Neuronal stem cell (in vitro differentiated cells): Measurements from ENCODE around the gene UBXN6.

ENCODE experiments used
- DNase-seq: peaks from one replicate; pipeline ENCODE4 v3.0.0-alpha.2; 2013; ENCODE audit warnings: low spot score
- H2AFZ ChIP-seq: one replicate; pipeline ENCODE4 v1.6.1; 2013; ENCODE audit warnings: mild to moderate bottlenecking, low read length, inconsistent platforms
- H2AK5ac ChIP-seq: 2 replicates; pipeline ENCODE4 v1.6.1; 2013; ENCODE audit warnings: low read depth, mild to moderate bottlenecking, inconsistent platforms, low read length, moderate library complexity, mixed read lengths
- H2BK120ac ChIP-seq: 2 replicates; pipeline ENCODE4 v1.6.1; 2013; ENCODE audit warnings: low read depth, mild to moderate bottlenecking, inconsistent platforms, low read length, moderate library complexity, mixed read lengths
- H2BK12ac ChIP-seq: one replicate; pipeline ENCODE4 v1.6.1; 2013; ENCODE audit warnings: low read length, inconsistent platforms
- H2BK15ac ChIP-seq: 2 replicates; pipeline ENCODE4 v1.6.1; 2013; ENCODE audit warnings: mild to moderate bottlenecking, low read length, inconsistent platforms, mixed read lengths
- H2BK5ac ChIP-seq: one replicate; pipeline ENCODE4 v1.6.1; 2013; ENCODE audit warnings: inconsistent platforms, mild to moderate bottlenecking, low read length, moderate library complexity
- H3K14ac ChIP-seq: one replicate; pipeline ENCODE4 v1.6.1; 2013; ENCODE audit warnings: low read length, inconsistent platforms
- H3K18ac ChIP-seq: 2 replicates; pipeline ENCODE4 v1.6.1; 2013; ENCODE audit warnings: low read length, inconsistent platforms
- H3K23ac ChIP-seq: 2 replicates; pipeline ENCODE4 v1.6.1; 2013; ENCODE audit warnings: low read depth, mild to moderate bottlenecking, mixed read lengths, low read length, inconsistent platforms; ENCODE audit not compliant: poor library complexity
- H3K27ac ChIP-seq: replicated peaks from 3 replicates; pipeline ENCODE4 v1.5.1; 2013; ENCODE audit warnings: low read length, inconsistent platforms
- H3K27me3 ChIP-seq, 3 experiments: 2 replicates each; pipeline ENCODE4 v1.6.1; 2013; ENCODE audit warnings: low read length in 3 of 3, mild to moderate bottlenecking in 2 of 3, inconsistent platforms in 1 of 3, low read depth in 1 of 3, mixed read lengths in 1 of 3, moderate library complexity in 1 of 3; ENCODE audit not compliant: control insufficient read depth in 3 of 3, insufficient read depth in 3 of 3
- H3K36me3 ChIP-seq, 2 donors: replicated peaks in 1 of 2; 2 replicates each; pipeline ENCODE4 v1.6.1; 2013; ENCODE audit warnings: low read length in 2 of 2; ENCODE audit not compliant: control insufficient read depth in 2 of 2, insufficient read depth in 2 of 2
- H3K4ac ChIP-seq: 2 replicates; pipeline ENCODE4 v1.6.1; 2013; ENCODE audit warnings: inconsistent platforms, mild to moderate bottlenecking, low read length, moderate library complexity
- H3K4me1 ChIP-seq, 2 donors: 1 replicate in 1 of 2; 2 replicates in 1 of 2; pipeline ENCODE4 v1.6.1; 2013; ENCODE audit warnings: low read length in 2 of 2, low read depth in 1 of 2; ENCODE audit not compliant: control insufficient read depth in 2 of 2, insufficient read depth in 1 of 2
- H3K4me2 ChIP-seq: one replicate; pipeline ENCODE4 v1.6.1; 2013; ENCODE audit warnings: mild to moderate bottlenecking, low read length, inconsistent platforms; ENCODE audit not compliant: insufficient read depth, poor library complexity, severe bottlenecking
- H3K4me3 ChIP-seq, 2 donors: 2 replicates each; pipeline ENCODE4 v1.5.1; 2013; ENCODE audit warnings: low read length in 2 of 2, mild to moderate bottlenecking in 2 of 2, inconsistent platforms in 1 of 2, moderate library complexity in 1 of 2
- H3K79me1 ChIP-seq: one replicate; pipeline ENCODE4 v1.6.1; 2013; ENCODE audit warnings: low read depth, mild to moderate bottlenecking, inconsistent platforms, low read length, moderate library complexity
- H3K9ac ChIP-seq: one replicate; pipeline ENCODE4 v1.6.1; 2013; ENCODE audit warnings: mild to moderate bottlenecking, low read depth, low read length, inconsistent platforms; ENCODE audit not compliant: poor library complexity
- H3K9me3 ChIP-seq, 2 donors: replicated peaks in 1 of 2; 2 replicates each; pipeline versions ENCODE3 to v1.6.1; 2013; ENCODE audit warnings: low read length in 2 of 2, mild to moderate bottlenecking in 2 of 2, inconsistent platforms in 1 of 2, low read depth in 1 of 2, mixed read lengths in 1 of 2, moderate library complexity in 1 of 2; ENCODE audit not compliant: control insufficient read depth in 2 of 2, insufficient read depth in 1 of 2
- H4K8ac ChIP-seq: one replicate; pipeline ENCODE4 v1.6.1; 2013; ENCODE audit warnings: low read depth, mild to moderate bottlenecking, inconsistent platforms, low read length, moderate library complexity
- H4K91ac ChIP-seq: one replicate; pipeline ENCODE4 v1.6.1; 2013; ENCODE audit warnings: low read length, low read depth, mild to moderate bottlenecking, inconsistent platforms; ENCODE audit not compliant: poor library complexity
- WGBS, 2 donors: extraction: QIAGEN DNeasy Blood & Tissue Kit; methylation state at CpG; one replicate each; pipeline ENCODE4 v1.1.7; 2013; ENCODE audit warnings: missing lambda C conversion rate in 2 of 2, mixed read lengths in 1 of 2; ENCODE audit not compliant: insufficient read length in 2 of 2, insufficient replicate concordance in 1 of 2; ENCODE audit errors: extremely low coverage in 2 of 2; 5-methylcytosine and 5-hydroxymethylcytosine counted together

UBXN6 gene

GRCh38 chr19:4449639-4450028 is 8.0 kb downstream of the UBXN6 start:
- Histone ChIP-seq H3K27me3 (no peaks in the 10 kb centered on the region), H3K4ac (no peak overlapping the region), H2BK5ac (no peak overlapping the region), H3K9me3 (no peaks in the 10 kb centered on the region), H3K9ac (no peak overlapping the region), H3K36me3 (peaks cover 36 to 89% of the 10 kb centered on the region in 2 donors), H3K18ac (no peak overlapping the region), H4K8ac (no peak overlapping the region), H2AK5ac (no peak overlapping the region), H3K4me2 (no peak overlapping the region), H3K79me1 (peaks cover 5% of the 10 kb centered on the region), H3K23ac (no peak overlapping the region), H2AFZ (no peak overlapping the region), H2BK12ac (no peak overlapping the region), H3K4me1 (peaks cover 0 to 2% of the 10 kb centered on the region in 2 donors), H3K4me3 (no peak overlapping the region), H2BK15ac (no peak overlapping the region), H4K91ac (no peak overlapping the region), H3K27ac (no peak overlapping the region), H3K14ac (no peak overlapping the region), H2BK120ac (no peak overlapping the region)
- no peak for DNase-seq
- WGBS, 2 donors, result no CpG with 5 or more reads among the region's 9 CpGs

GRCh38 chr19:4449022-4449638 is 8.5 kb downstream of the UBXN6 start:
- peak overlapping the region; percentile 75 for H2BK5ac ChIP-seq
- no peak overlapping the region for H2BK15ac ChIP-seq
- H3K9ac ChIP-seq, result no peak overlapping the region
- H4K91ac ChIP-seq, result no peak overlapping the region
- H3K36me3 ChIP-seq, result peaks cover 41 to 90% of the 10 kb centered on the region in 2 donors
- H3K9me3 ChIP-seq, result no peaks in the 10 kb centered on the region
- no peak overlapping the region for H2BK12ac ChIP-seq
- no peak overlapping the region for H3K4me2 ChIP-seq
- no peak overlapping the region for H2BK120ac ChIP-seq
- no peak overlapping the region for H3K27ac ChIP-seq
- H3K14ac ChIP-seq, result no peak overlapping the region
- H3K4me1 ChIP-seq, result peaks cover 0 to 2% of the 10 kb centered on the region in 2 donors
- H3K18ac ChIP-seq, result peak overlapping the region; percentile 8
- no peak overlapping the region for H3K4me3 ChIP-seq
- peaks cover 5% of the 10 kb centered on the region for H3K79me1 ChIP-seq
- no peak overlapping the region for H4K8ac ChIP-seq
- H2AK5ac ChIP-seq, result no peak overlapping the region
- no peak for DNase-seq
- peak overlapping the region; percentile 20 for H3K23ac ChIP-seq
- WGBS, 2 donors, result no CpG with 5 or more reads among the region's 24 CpGs
- H2AFZ ChIP-seq, result no peak overlapping the region
- H3K27me3 ChIP-seq, result no peaks in the 10 kb centered on the region
- H3K4ac ChIP-seq, result no peak overlapping the region

GRCh38 chr19:4448147-4448985 is 9.2 kb downstream of the UBXN6 start:
- H3K4me2 ChIP-seq, result no peak overlapping the region
- H3K36me3 ChIP-seq, result peaks cover 46 to 91% of the 10 kb centered on the region in 2 donors
- H3K27ac ChIP-seq, result no peak overlapping the region
- peaks cover 5% of the 10 kb centered on the region for H3K79me1 ChIP-seq
- H4K91ac ChIP-seq, result no peak overlapping the region
- no CpG with 5 or more reads among the region's 30 CpGs for WGBS, 2 donors
- no peak overlapping the region for H2AK5ac ChIP-seq
- H3K23ac ChIP-seq, result peak overlapping the region; percentile 80
- no peak overlapping the region for H3K4me3 ChIP-seq
- H3K4ac ChIP-seq, result no peak overlapping the region
- no peak overlapping the region for H3K18ac ChIP-seq
- no peak overlapping the region for H3K9ac ChIP-seq
- peak overlapping the region; percentile 72 for H4K8ac ChIP-seq
- no peaks in the 10 kb centered on the region for H3K27me3 ChIP-seq
- H2BK12ac ChIP-seq, result no peak overlapping the region
- peak overlapping the region; percentile 5 for H2BK120ac ChIP-seq
- no peak overlapping the region for H2AFZ ChIP-seq
- H3K4me1 ChIP-seq, result peaks cover 0 to 2% of the 10 kb centered on the region in 2 donors
- no peak overlapping the region for H2BK15ac ChIP-seq
- no peaks in the 10 kb centered on the region for H3K9me3 ChIP-seq
- H3K14ac ChIP-seq, result no peak overlapping the region
- no peak for DNase-seq
- peak overlapping the region; percentile 75 for H2BK5ac ChIP-seq
